Panc1 (cell line): Measurements from ENCODE around the gene CETP. TPM values are rescaled to one million over a fixed set of nuclear protein-coding genes. Genes with fewer than 3 reads are reported as not detected.

Source experiments
- ATAC-seq: fragments of 200-7000 bp; cut with Tn5 transposase; 2 replicates; pipeline ENCODE4 v1.9.1; 2020; ENCODE audit warnings: mild to moderate bottlenecking, moderate library complexity
- BruUV-seq: library from RNA; stranded (reverse); fragments of 400-500 nt; replicated peaks from 2 replicates; lab custom pipeline; 2021; lab: Mats Ljungman, UMichigan
- CTCF ChIA-PET: fragments of 300-600 bp; sonication (Branson Sonifier 250); formaldehyde crosslinking; loops from one replicate; lab custom pipeline; 2022; ENCODE audit warnings: antibody characterized with exemption; lab: Charles Lee
- POLR2A ChIA-PET: fragments of 300-600 bp; sonication (Branson Sonifier 250); formaldehyde crosslinking; loops from one replicate; lab custom pipeline; 2022; ENCODE audit warnings: antibody characterized with exemption; lab: Charles Lee
- DNase-seq: peaks from one replicate; pipeline ENCODE4 v3.0.0-alpha.2; 2010; ENCODE audit warnings: low read depth, low spot score
- H3K27ac ChIP-seq: 2 replicates; pipeline ENCODE4 v1.5.1; 2011; ENCODE audit warnings: mild to moderate bottlenecking, low read length, inconsistent platforms
- H3K27me3 ChIP-seq: fragments of 200-500 bp; sonication (Bioruptor generic); 2 replicates; pipeline ENCODE4 v1.6.0; 2014; ENCODE audit warnings: low read length, inconsistent platforms; ENCODE audit not compliant: control insufficient read depth, insufficient read depth
- H3K36me3 ChIP-seq: fragments of 200-500 bp; sonication (Bioruptor generic); 2 replicates; pipeline ENCODE4 v1.5.1; 2014; ENCODE audit warnings: inconsistent platforms, mild to moderate bottlenecking, low read length, moderate library complexity; ENCODE audit not compliant: control insufficient read depth, insufficient read depth
- H3K4me1 ChIP-seq: 2 replicates; pipeline ENCODE4 v1.5.1; 2011; ENCODE audit warnings: inconsistent platforms, mild to moderate bottlenecking, low read length, moderate library complexity; ENCODE audit not compliant: control insufficient read depth, insufficient read depth
- H3K4me3 ChIP-seq, 2 experiments: 2 replicates each; pipeline ENCODE4 v1.5.1; 2011 to 2012; ENCODE audit warnings: low read depth in 2 of 2, low read length in 2 of 2, mild to moderate bottlenecking in 2 of 2, inconsistent platforms in 1 of 2, moderate library complexity in 1 of 2
- H3K9me3 ChIP-seq: fragments of 200-500 bp; sonication (Bioruptor generic); 2 replicates; pipeline ENCODE4 v1.5.1; 2014; ENCODE audit warnings: low read depth, mild to moderate bottlenecking, inconsistent platforms, low read length, moderate library complexity; ENCODE audit not compliant: control insufficient read depth, insufficient read depth
- POLR2AphosphoS5 ChIP-seq: IDR thresholded peaks from 2 replicates; pipeline ENCODE4 v1.6.1; 2012; ENCODE audit warnings: mild to moderate bottlenecking, low read depth, low read length, moderate library complexity
- REST ChIP-seq, 2 experiments: IDR thresholded peaks; 2 replicates each; pipeline ENCODE4 v1.6.1; 2011 to 2012; ENCODE audit warnings: low read depth in 2 of 2, control low read depth in 1 of 2, low read length in 1 of 2, mild to moderate bottlenecking in 1 of 2, moderate library complexity in 1 of 2; ENCODE audit not compliant: insufficient read depth in 1 of 2
- SIN3A ChIP-seq: IDR thresholded peaks from 2 replicates; pipeline ENCODE4 v1.6.1; 2012; ENCODE audit warnings: low read depth, mild to moderate bottlenecking, low read length, moderate library complexity, borderline replicate concordance; ENCODE audit not compliant: insufficient read depth
- TCF7L2 ChIP-seq: IDR thresholded peaks from 2 replicates; pipeline ENCODE4 v1.6.1; 2011; ENCODE audit warnings: mild to moderate bottlenecking, low read depth, low read length, inconsistent platforms
- in situ Hi-C: cut with HindIII; loops from 2 replicates; pipeline ENCODE4 v1.10.0; 2016; ENCODE audit warnings: low sequenced_read_pairs, low pct_unique_long_range_greater_than_20kb
- intact Hi-C: fragments of 100-400 bp; cut with micrococcal nuclease; formaldehyde crosslinking; loops from one replicate; pipeline ENCODE4 v1.10.0; 2022; ENCODE audit not compliant: unreplicated experiment
- total RNA-seq: library from RNA; stranded (reverse); gene quantifications from one replicate; pipeline ENCODE4 v1.2.1, GENCODE V29; 2021; ENCODE audit not compliant: unreplicated experiment
- TF ChIP-seq, protein P1 (sequence below): fragments of 450-650 bp; IDR thresholded peaks from 2 replicates; pipeline ENCODE4 v1.5.1; 2017; ENCODE audit warnings: mild to moderate bottlenecking

Gene CETP
- total RNA-seq, 1 experiment from 2014 or later = not detected

- Histone ChIP-seq H3K9me3 (no peaks in the 10 kb centered on the region), H3K4me3 (no peak overlapping the region), H3K27me3 (no peaks in the 10 kb centered on the region), H3K27ac (no peak overlapping the region), H3K36me3 (no peaks in the 10 kb centered on the region), H3K4me1 (no peaks in the 10 kb centered on the region)
- in situ Hi-C loops (no loop called here), intact Hi-C loops (no loop called here)
- BruUV-seq = no TSS peak
- no peak for DNase-seq
- POLR2A ChIA-PET = interaction anchor here (0.6 kb wide), 1 partner anchor 83 kb away, joined by 3 read pairs; no protein-coding TSS in a partner anchor
- TF ChIP-seq, protein P1, sequence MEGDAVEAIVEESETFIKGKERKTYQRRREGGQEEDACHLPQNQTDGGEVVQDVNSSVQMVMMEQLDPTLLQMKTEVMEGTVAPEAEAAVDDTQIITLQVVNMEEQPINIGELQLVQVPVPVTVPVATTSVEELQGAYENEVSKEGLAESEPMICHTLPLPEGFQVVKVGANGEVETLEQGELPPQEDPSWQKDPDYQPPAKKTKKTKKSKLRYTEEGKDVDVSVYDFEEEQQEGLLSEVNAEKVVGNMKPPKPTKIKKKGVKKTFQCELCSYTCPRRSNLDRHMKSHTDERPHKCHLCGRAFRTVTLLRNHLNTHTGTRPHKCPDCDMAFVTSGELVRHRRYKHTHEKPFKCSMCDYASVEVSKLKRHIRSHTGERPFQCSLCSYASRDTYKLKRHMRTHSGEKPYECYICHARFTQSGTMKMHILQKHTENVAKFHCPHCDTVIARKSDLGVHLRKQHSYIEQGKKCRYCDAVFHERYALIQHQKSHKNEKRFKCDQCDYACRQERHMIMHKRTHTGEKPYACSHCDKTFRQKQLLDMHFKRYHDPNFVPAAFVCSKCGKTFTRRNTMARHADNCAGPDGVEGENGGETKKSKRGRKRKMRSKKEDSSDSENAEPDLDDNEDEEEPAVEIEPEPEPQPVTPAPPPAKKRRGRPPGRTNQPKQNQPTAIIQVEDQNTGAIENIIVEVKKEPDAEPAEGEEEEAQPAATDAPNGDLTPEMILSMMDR = no peak
- no peak for ATAC-seq
- CTCF ChIA-PET = no interaction called here
Measured at GRCh38 chr16:57020651-57021050, 58.9 kb downstream of the CETP start.

- BruUV-seq = no TSS peak
- CTCF ChIA-PET = no interaction called here
- H3K27ac ChIP-seq = no peak overlapping the region
- no peaks in the 10 kb centered on the region for H3K4me1 ChIP-seq
- TF ChIP-seq SIN3A (no peak), POLR2AphosphoS5 (no peak), TCF7L2 (no peak), REST (IDR thresholded peaks at IDR 0.05; ENCODE audit: insufficient read depth in 1 of 2, low read depth in 2 of 2, low read length in 1 of 2) (no peak)
- TF ChIP-seq, protein P1 = no peak
- ATAC-seq (no peak), DNase-seq (no peak)
- intact Hi-C loops = no loop called here
- in situ Hi-C loops = no loop called here
- H3K9me3 ChIP-seq = no peaks in the 10 kb centered on the region
- POLR2A ChIA-PET = interaction anchor here (0.6 kb wide), 1 partner anchor 236 kb away, joined by 3 read pairs; no protein-coding TSS in a partner anchor
- no peaks in the 10 kb centered on the region for H3K36me3 ChIP-seq
- H3K4me3 ChIP-seq = no peak overlapping the region
- no peaks in the 10 kb centered on the region for H3K27me3 ChIP-seq
Measured at GRCh38 chr16:57021757-57022156, 60.0 kb downstream of the CETP start.
